HepG2 (cell line): ENCODE data around the gene SEC14L2. TPM values are rescaled to one million over a fixed set of nuclear protein-coding genes. Genes with fewer than 3 reads are reported as not detected.
A peak's percentile ranks its signal among the peaks of the same experiment; 100 is the strongest.

Experiments used
- ATAC-seq: fragments of 200-7000 bp; cut with Tn5 transposase; 3 replicates; pipeline ENCODE4 v1.9.1; 2020; ENCODE audit warnings: mild to moderate bottlenecking, moderate library complexity
- BruUV-seq: library from RNA; stranded (reverse); fragments of 400-500 nt; replicated peaks from 2 replicates; lab custom pipeline; 2021; lab: Mats Ljungman, UMichigan
- CTCF ChIA-PET: fragments of 300-600 bp; formaldehyde crosslinking; extraction: SDS; loops from one replicate; lab custom pipeline; 2021; ENCODE audit warnings: low total read pairs, inconsistent platforms, low intra/inter-chr PET ratio; lab: Yijun Ruan, JAX
- POLR2A ChIA-PET: fragments of 350-600 bp; sonication (Branson Sonifier 250); formaldehyde crosslinking; loops from one replicate; lab custom pipeline; 2020; ENCODE audit warnings: antibody characterized with exemption, inconsistent platforms; lab: Yijun Ruan, JAX
- DNase-seq: peaks from one replicate; pipeline ENCODE4 v3.0.0-alpha.2; 2015; ENCODE audit warnings: low spot score
- FAIRE-seq: peaks from 3 replicates; lab custom pipeline; 2011; peaks lifted over from hg19 to GRCh38; lab: Jason Lieb, UNC
- H2AFZ ChIP-seq: one replicate; pipeline ENCODE4 v1.6.1; 2011; ENCODE audit warnings: low read length, inconsistent platforms
- H3K27ac ChIP-seq: fragments of 300-600 bp; 3 replicates; pipeline ENCODE4 v1.8.0; 2011; ENCODE audit warnings: mixed run types, mild to moderate bottlenecking, mixed read lengths, low read length, inconsistent platforms; ENCODE audit not compliant: insufficient read depth; ENCODE audit errors: extremely low read length
- H3K27me3 ChIP-seq, 2 experiments: fragments of 200-600 bp in 1 of 2; 2 replicates in 1 of 2; 3 replicates in 1 of 2; pipeline versions ENCODE4 v1.6.0 to v1.8.0; 2011; ENCODE audit warnings: low read length in 2 of 2, mild to moderate bottlenecking in 2 of 2, moderate library complexity in 2 of 2, inconsistent platforms in 1 of 2; ENCODE audit not compliant: insufficient read depth in 2 of 2, control insufficient read depth in 1 of 2
- H3K36me3 ChIP-seq, 2 experiments: fragments of 200-600 bp in 1 of 2; replicated peaks in 1 of 2; 2 replicates in 1 of 2; 3 replicates in 1 of 2; pipeline versions ENCODE4 v1.5.1 to v1.8.0; 2011; ENCODE audit warnings: low read length in 2 of 2, inconsistent platforms in 1 of 2; ENCODE audit not compliant: insufficient read depth in 2 of 2, control insufficient read depth in 1 of 2
- H3K4me1 ChIP-seq: 2 replicates; pipeline ENCODE4 v1.5.1; 2012; ENCODE audit warnings: low read length, inconsistent platforms; ENCODE audit not compliant: insufficient read depth
- H3K4me2 ChIP-seq: 2 replicates; pipeline ENCODE4 v1.6.0; 2011; ENCODE audit warnings: low read depth, low read length, inconsistent platforms
- H3K4me3 ChIP-seq, 3 experiments: fragments of 200-600 bp in 1 of 3; sonication (generic), shearing (Covaris generic) in 1 of 3; replicated peaks in 1 of 3; 2 replicates each; pipeline ENCODE4 v1.5.1; 2011 to 2016; ENCODE audit warnings: low read length in 3 of 3, inconsistent platforms in 2 of 3, low read depth in 2 of 3, mild to moderate bottlenecking in 2 of 3, control low read depth in 1 of 3, mixed read lengths in 1 of 3; ENCODE audit not compliant: insufficient read depth in 1 of 3
- H3K79me2 ChIP-seq: one replicate; pipeline ENCODE4 v1.6.1; 2011; ENCODE audit warnings: low read length, inconsistent platforms; ENCODE audit not compliant: insufficient read depth
- H3K9ac ChIP-seq: 2 replicates; pipeline ENCODE4 v1.6.0; 2011; ENCODE audit warnings: mild to moderate bottlenecking, low read depth, low read length, inconsistent platforms; ENCODE audit not compliant: insufficient read depth
- H3K9me3 ChIP-seq: 2 replicates; pipeline ENCODE4 v1.5.1; 2012; ENCODE audit warnings: mild to moderate bottlenecking, low read length
- H4K20me1 ChIP-seq: 2 replicates; pipeline ENCODE4 v1.6.0; 2011; ENCODE audit warnings: inconsistent platforms, mild to moderate bottlenecking, low read length, moderate library complexity; ENCODE audit not compliant: insufficient read depth
- CENPT ChIP-seq: sonication (generic); formaldehyde crosslinking; IDR thresholded peaks from 2 replicates; pipeline ENCODE4 v1.8.0; 2022; ENCODE audit warnings: low read depth, mild to moderate bottlenecking, moderate library complexity, missing genetic modification reagents
- CHD4 ChIP-seq: fragments of 200-600 bp; sonication (generic); IDR thresholded peaks from 2 replicates; pipeline ENCODE4 v1.7.0; 2017; ENCODE audit warnings: mild to moderate bottlenecking, low read length, borderline replicate concordance
- SNAI1 ChIP-seq: sonication (generic); formaldehyde crosslinking; IDR thresholded peaks from 2 replicates; pipeline ENCODE4 v1.5.0; 2020; ENCODE audit warnings: mild to moderate bottlenecking, missing genetic modification reagents, borderline replicate concordance
- THAP9 ChIP-seq: sonication (generic); formaldehyde crosslinking; IDR thresholded peaks from 2 replicates; pipeline ENCODE4; 2020; ENCODE audit warnings: missing genetic modification reagents, mild to moderate bottlenecking, borderline replicate concordance
- XBP1 ChIP-seq: sonication (generic); formaldehyde crosslinking; IDR thresholded peaks from 2 replicates; pipeline ENCODE4 v1.5.0; 2020; ENCODE audit warnings: missing genetic modification reagents
- ZBTB20 ChIP-seq: sonication (generic); formaldehyde crosslinking; IDR thresholded peaks from 2 replicates; pipeline ENCODE4 v1.8.1; 2023; ENCODE audit warnings: missing genetic modification reagents, low read depth, mild to moderate bottlenecking, borderline replicate concordance
- ZHX2 ChIP-seq, 2 experiments: sonication (generic) in 1 of 2; formaldehyde crosslinking in 1 of 2; IDR thresholded peaks; 2 replicates each; pipeline versions ENCODE4 v1.6.1 to v1.9.0; 2014 to 2022; ENCODE audit warnings: antibody characterized with exemption in 1 of 2, borderline replicate concordance in 1 of 2, inconsistent platforms in 1 of 2, low read depth in 1 of 2, missing genetic modification reagents in 1 of 2
- ZIK1 ChIP-seq: sonication (generic); formaldehyde crosslinking; IDR thresholded peaks from 2 replicates; pipeline ENCODE4 v1.5.0; 2020; ENCODE audit warnings: mild to moderate bottlenecking, low read depth, missing genetic modification reagents, borderline replicate concordance
- ZMYM3 ChIP-seq: sonication (generic); formaldehyde crosslinking; IDR thresholded peaks from 2 replicates; pipeline ENCODE4 v1.5.1; 2020; ENCODE audit warnings: mild to moderate bottlenecking, missing genetic modification reagents
- ZNF768 ChIP-seq: sonication (generic); formaldehyde crosslinking; IDR thresholded peaks from 2 replicates; pipeline ENCODE4 v1.4.0; 2020; ENCODE audit warnings: missing genetic modification reagents
- WGBS: methylation state at CpG from one replicate; pipeline ENCODE4 v1.1.6; 2017; ENCODE audit warnings: low lambda C conversion rate; 5-methylcytosine and 5-hydroxymethylcytosine counted together
- in situ Hi-C: cut with HindIII; loops from 2 replicates; pipeline ENCODE4 v1.10.0; 2017; ENCODE audit warnings: low pct_unique_long_range_greater_than_20kb; ENCODE audit not compliant: extremely low pct_ligation_motif_present
- intact Hi-C: fragments of 100-400 bp; cut with micrococcal nuclease; formaldehyde crosslinking; loops from one replicate; pipeline ENCODE4 v1.10.0; 2022; ENCODE audit not compliant: unreplicated experiment
- polyA plus RNA-seq, 8 experiments: library from polyadenylated mRNA; depleted of rRNA in 3 of 8; stranded (reverse) in 7 of 8; unstranded in 1 of 8; fragments of >200 nt; fragmentation: Illumina TruSeq in 4 of 8; extraction: Trizol in 4 of 8; gene quantifications; 2 replicates each; pipeline versions ENCODE4 v1.2.1 to v1.2.3, GENCODE V29; 2011 to 2016; ENCODE audit warnings: low read depth in 4 of 8, missing spikeins in 1 of 8, mixed read lengths in 1 of 8; ENCODE audit not compliant: insufficient read depth in 1 of 8
- total RNA-seq, 5 experiments: library from RNA; depleted of rRNA; stranded (reverse); fragments of >200 nt; fragmentation: Illumina TruSeq; extraction: Trizol; gene quantifications; 2 replicates each; pipeline ENCODE4 v1.2.3, GENCODE V29; 2016; ENCODE audit warnings: low read depth in 1 of 5

SEC14L2 gene
- total and polyA plus RNA-seq, 2 of the 13 experiments (the other 11 are each of a cell fraction or from before 2014, with no cell fraction given) = 4.1 to 5.1 TPM

GRCh38 chr22:30424534-30425326 is 27.9 kb downstream of the SEC14L2 start:
- Histone ChIP-seq H3K4me1 (peaks cover 50% of the 10 kb centered on the region), H3K79me2 (peaks cover 16% of the 10 kb centered on the region), H3K9ac (peak overlapping the region; percentile 68), H3K27me3 (no peaks in the 10 kb centered on the region), H3K4me3 (peak overlapping the region; percentile 68 to 89 (median 68)), H2AFZ (peak overlapping the region; percentile 63), H4K20me1 (no peaks in the 10 kb centered on the region), H3K4me2 (peak overlapping the region; percentile 99), H3K9me3 (no peaks in the 10 kb centered on the region), H3K27ac (peak overlapping the region; percentile 70), H3K36me3 (peaks cover 0 to 5% of the 10 kb centered on the region in 2 experiments; a peak in 2 of 5 replicates)
- intact Hi-C loops (no loop called here), in situ Hi-C loops (loop anchor here (5.0 kb wide), 1 partner anchor 32 kb away; no protein-coding TSS in a partner anchor)
- ChIA-PET POLR2A (interaction anchor here (1.0 to 7.2 kb wide), 12 partner anchors 8 to 137 kb away, joined by 4 to 164 read pairs (median 10); partner anchors contain the start of genes CCDC157, RNF215, SEC14L2 and SF3A1), CTCF (interaction anchor here (0.8 to 2.5 kb wide), 2 partner anchors 33 to 97 kb away, joined by 3 to 43 read pairs; no protein-coding TSS in a partner anchor)
- no peak for DNase-seq
- no peak for ATAC-seq
- 50% methylated on average over 20 of the region's 20 CpGs for WGBS
- no peak for FAIRE-seq
- no TSS peak for BruUV-seq
- TF ChIP-seq CHD4 (peak; percentile 57; the same call in 1 of the 2 replicates), ZNF768 (CRISPR knock-in tag) (peak; percentile 82), ZMYM3 (0 out of 2 replicates have a peak, but pooled peaks have one; percentile 2), SNAI1 (0 out of 2 replicates have a peak, but pooled peaks have one; percentile 23), ZBTB20 (no peak), XBP1 (CRISPR knock-in tag) (no peak), ZIK1 (no peak), THAP9 (CRISPR knock-in tag) (no peak), CENPT (CRISPR knock-in tag) (0 out of 2 replicates have a peak, but pooled peaks have one; percentile 41), ZHX2 (IDR thresholded peaks at IDR 0.05; ENCODE audit: low read depth) (no peak), ZHX2 (CRISPR knock-in tag; IDR thresholded peaks at IDR 0.05; ENCODE audit: borderline replicate concordance) (no peak)
